Head of caudate nucleus (tissue), 42 donors: ENCODE results near the gene GTF3A.

Source experiments
- DNase-seq, 42 donors: peaks; one replicate each; pipeline versions ENCODE4 v3.0.0 to v3.0.0-alpha.2; 2020 to 2021; ENCODE audit warnings: mixed read lengths in 7 of 42
- intact Hi-C: fragments of 100-400 bp; cut with DNase I; formaldehyde crosslinking; loops from one replicate; pipeline ENCODE4 v1.15.0; 2022

GTF3A gene

GRCh38 chr13:27472941-27473340 is 48.5 kb downstream of the GTF3A start:
- DNase-seq = no peak
- intact Hi-C loops = no loop called here

- DNase-seq = peak in 1 of 42 donors; percentile 13
- intact Hi-C loops = no loop called here
Observed at GRCh38 chr13:27474751-27475268, 50.4 kb downstream of the GTF3A start.

GRCh38 chr13:27476943-27477703 is 52.7 kb downstream of the GTF3A start:
- intact Hi-C loops = no loop called here
- DNase-seq = no peak

- intact Hi-C loops = no loop called here
- DNase-seq = peak in 20 of 42 donors; percentile 7 to 59 (median 35)
Observed at GRCh38 chr13:27481766-27482165, 57.3 kb downstream of the GTF3A start.

GRCh38 chr13:27482983-27483382 is 58.6 kb downstream of the GTF3A start:
- DNase-seq = peak in 1 of 42 donors; percentile 9
- intact Hi-C loops = no loop called here

GRCh38 chr13:27483421-27483820 is 59.0 kb downstream of the GTF3A start:
- no peak for DNase-seq
- intact Hi-C loops = no loop called here
